Measurements from ENCODE around the gene AP4M1. TPM values are rescaled to one million over a fixed set of nuclear protein-coding genes. Genes with fewer than 3 reads are reported as not detected.

Gene AP4M1
- total RNA-seq, 2 experiments from 2014 or later, result 13.0 to 13.1 TPM

GRCh38 chr7:100093054-100093453 is 8.4 kb upstream of the AP4M1 start:
- peaks cover 49% of the 10 kb centered on the region for H3K4me1 Mint-ChIP-seq
- no peak overlapping the region for H3K4me3 Mint-ChIP-seq
- peak overlapping the region; percentile 16 for H3K27ac Mint-ChIP-seq
- no peaks in the 10 kb centered on the region for H3K9me3 Mint-ChIP-seq
- H3K27me3 Mint-ChIP-seq, result no peaks in the 10 kb centered on the region
- peaks cover 68% of the 10 kb centered on the region for H3K36me3 Mint-ChIP-seq
- DNase-seq, result no peak

DNA sequence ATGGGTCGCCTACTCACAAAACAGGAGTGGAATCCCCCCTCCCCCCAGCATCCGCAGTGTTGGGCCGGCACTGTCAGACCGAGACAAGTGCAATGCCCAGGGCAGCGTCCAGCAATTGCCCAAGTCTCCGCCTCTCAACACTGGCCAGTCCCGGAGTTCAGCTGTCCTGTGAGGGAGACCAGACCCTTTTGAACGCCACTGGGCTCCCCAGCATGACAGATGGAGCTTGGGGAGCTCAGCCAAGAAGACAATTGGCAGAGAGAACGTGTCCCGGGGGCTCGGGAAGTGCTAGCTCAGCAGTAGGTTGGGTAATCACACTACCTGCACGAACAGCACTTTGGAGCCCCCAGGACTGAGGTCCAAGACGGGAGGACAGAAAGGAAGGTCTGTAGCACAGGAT is 7.9 kb upstream of the AP4M1 start:
- H3K4me3 Mint-ChIP-seq, result no peak overlapping the region
- peaks cover 72% of the 10 kb centered on the region for H3K36me3 Mint-ChIP-seq

GRCh38 chr7:100093925-100094486 is 7.4 kb upstream of the AP4M1 start:
- DNase-seq, result no peak
- Mint-ChIP-seq H3K4me1 (peaks cover 53% of the 10 kb centered on the region), H3K9me3 (no peaks in the 10 kb centered on the region), H3K27me3 (no peaks in the 10 kb centered on the region), H3K27ac (no peak overlapping the region), H3K4me3 (no peak overlapping the region), H3K36me3 (peaks cover 78% of the 10 kb centered on the region)

More for the DNA sequence above, 7.9 kb upstream of the AP4M1 start:
- Mint-ChIP-seq H3K27ac (peak overlapping the region; percentile 54), H3K9me3 (no peaks in the 10 kb centered on the region), H3K4me1 (peaks cover 48% of the 10 kb centered on the region), H3K27me3 (no peaks in the 10 kb centered on the region)
- no peak for DNase-seq

GRCh38 chr7:100095289-100095688 is 6.2 kb upstream of the AP4M1 start:
- peaks cover 2% of the 10 kb centered on the region for H3K27me3 Mint-ChIP-seq
- DNase-seq, result no peak
- H3K4me1 Mint-ChIP-seq, result peaks cover 53% of the 10 kb centered on the region
- peak overlapping the region; percentile 49 for H3K27ac Mint-ChIP-seq
- no peak overlapping the region for H3K4me3 Mint-ChIP-seq
- H3K9me3 Mint-ChIP-seq, result no peaks in the 10 kb centered on the region
- H3K36me3 Mint-ChIP-seq, result peaks cover 82% of the 10 kb centered on the region

- Mint-ChIP-seq H3K27ac (peak overlapping the region; percentile 72), H3K27me3 (peaks cover 4% of the 10 kb centered on the region), H3K4me3 (no peak overlapping the region), H3K4me1 (peaks cover 50% of the 10 kb centered on the region), H3K9me3 (no peaks in the 10 kb centered on the region), H3K36me3 (peaks cover 81% of the 10 kb centered on the region)
- no peak for DNase-seq
These were observed 5.7 kb upstream of the AP4M1 start for GRCh38 chr7:100095704-100096103.

DNA sequence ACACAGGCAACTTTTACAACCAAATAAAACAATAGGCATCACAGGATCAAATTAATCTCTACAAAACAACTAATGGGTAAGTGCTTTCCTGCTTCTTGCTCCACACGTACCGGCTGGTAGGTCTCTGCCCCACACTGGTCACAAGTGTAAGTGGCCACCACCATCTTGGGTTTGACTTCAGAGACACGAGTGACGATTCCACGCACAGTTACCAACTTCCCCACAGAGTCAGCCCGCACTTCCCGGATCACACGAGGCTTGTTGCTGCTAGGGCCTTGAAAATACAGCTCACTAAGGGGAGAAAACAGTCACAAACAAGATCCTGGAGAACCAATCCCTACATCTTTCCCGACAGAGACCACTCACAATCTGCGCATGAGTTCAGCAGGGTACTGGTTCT is 2.5 kb upstream of the AP4M1 start:
- Mint-ChIP-seq H3K9me3 (no peaks in the 10 kb centered on the region), H3K36me3 (peaks cover 60% of the 10 kb centered on the region), H3K27me3 (peaks cover 8% of the 10 kb centered on the region), H3K4me1 (peaks cover 41% of the 10 kb centered on the region), H3K4me3 (peak overlapping the region; percentile 92), H3K27ac (peak overlapping the region; percentile 97)
- no peak for DNase-seq

GRCh38 chr7:100099452-100099851 is 2.0 kb upstream of the AP4M1 start:
- peak overlapping the region; percentile 92 for H3K4me3 Mint-ChIP-seq
- H3K27me3 Mint-ChIP-seq, result peaks cover 8% of the 10 kb centered on the region
- no peaks in the 10 kb centered on the region for H3K9me3 Mint-ChIP-seq
- peaks cover 41% of the 10 kb centered on the region for H3K4me1 Mint-ChIP-seq
- peaks cover 60% of the 10 kb centered on the region for H3K36me3 Mint-ChIP-seq
- DNase-seq, result no peak
- H3K27ac Mint-ChIP-seq, result peak overlapping the region; percentile 97

DNA sequence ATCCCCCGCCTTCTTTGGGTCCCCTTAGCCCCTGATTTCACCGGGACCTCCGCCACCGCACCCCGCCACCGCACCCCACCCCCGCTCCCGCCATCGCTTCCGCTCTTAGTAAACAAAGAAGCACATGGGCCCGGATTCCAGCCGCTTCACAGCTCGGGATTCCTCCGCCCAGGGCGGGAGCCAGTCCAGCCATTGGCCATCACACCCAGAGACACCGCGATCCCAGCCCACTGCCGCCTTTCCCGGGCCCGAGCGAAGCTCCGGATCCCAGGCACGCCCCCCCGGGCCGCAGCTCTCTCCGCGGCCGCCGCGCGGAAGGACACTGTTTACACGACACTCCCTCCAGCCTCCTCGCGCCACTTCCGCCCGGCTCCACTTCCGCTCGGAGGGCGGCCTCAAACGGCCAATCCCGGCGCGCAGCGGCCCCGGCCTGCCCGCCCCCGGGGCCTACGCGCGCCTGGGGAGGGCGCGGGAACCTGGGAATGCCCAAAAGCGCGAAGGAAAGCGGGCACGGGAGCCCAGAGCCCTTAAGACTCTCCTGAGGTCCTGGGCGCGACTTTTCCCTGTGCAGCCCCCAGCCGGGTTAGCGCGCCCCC is 925 bp upstream of the AP4M1 start:
- DNase-seq, result peak; percentile 93
- Mint-ChIP-seq H3K27me3 (peaks cover 8% of the 10 kb centered on the region), H3K4me1 (peaks cover 38% of the 10 kb centered on the region), H3K36me3 (peaks cover 55% of the 10 kb centered on the region), H3K4me3 (peak overlapping the region; percentile 92), H3K27ac (peak overlapping the region; percentile 97), H3K9me3 (no peaks in the 10 kb centered on the region)

- Mint-ChIP-seq H3K27ac (peak overlapping the region; percentile 78), H3K36me3 (peaks cover 34% of the 10 kb centered on the region), H3K27me3 (peaks cover 8% of the 10 kb centered on the region), H3K4me1 (peaks cover 27% of the 10 kb centered on the region), H3K9me3 (no peaks in the 10 kb centered on the region), H3K4me3 (peak overlapping the region; percentile 92)
- no peak for DNase-seq
These were observed 1.8 kb downstream of the AP4M1 start for GRCh38 chr7:100102950-100103840.

- Mint-ChIP-seq H3K27ac (no peak overlapping the region), H3K36me3 (peaks cover 20% of the 10 kb centered on the region), H3K9me3 (no peaks in the 10 kb centered on the region), H3K4me1 (peaks cover 6% of the 10 kb centered on the region), H3K27me3 (peaks cover 3% of the 10 kb centered on the region), H3K4me3 (no peak overlapping the region)
- DNase-seq, result no peak
These were observed 4.1 kb downstream of the AP4M1 start for GRCh38 chr7:100105534-100105933.

DNA sequence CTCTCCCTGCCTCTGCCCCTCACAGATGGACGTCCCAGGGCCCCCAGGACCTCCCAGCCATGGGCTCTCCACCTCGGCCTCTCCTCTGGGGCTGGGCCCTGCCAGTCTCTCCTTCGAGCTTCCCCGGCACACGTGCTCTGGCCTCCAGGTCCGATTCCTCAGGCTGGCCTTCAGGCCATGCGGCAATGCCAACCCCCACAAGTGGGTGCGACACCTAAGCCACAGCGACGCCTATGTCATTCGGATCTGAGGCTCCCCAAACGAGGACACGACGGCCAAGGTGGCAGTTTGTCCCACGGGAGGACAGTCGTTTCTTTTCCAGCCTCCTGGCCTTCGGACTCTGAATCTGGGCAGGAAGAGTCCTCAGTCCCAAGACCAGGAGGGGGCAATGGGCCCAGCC is 5.2 kb downstream of the AP4M1 start:
- DNase-seq, result no peak
- H3K27ac Mint-ChIP-seq, result no peak overlapping the region
- H3K36me3 Mint-ChIP-seq, result peaks cover 16% of the 10 kb centered on the region
- H3K4me3 Mint-ChIP-seq, result no peak overlapping the region
- H3K4me1 Mint-ChIP-seq, result peaks cover 6% of the 10 kb centered on the region
- no peaks in the 10 kb centered on the region for H3K9me3 Mint-ChIP-seq
- H3K27me3 Mint-ChIP-seq, result no peaks in the 10 kb centered on the region

- Mint-ChIP-seq H3K27me3 (no peaks in the 10 kb centered on the region), H3K9me3 (no peaks in the 10 kb centered on the region), H3K36me3 (peaks cover 16% of the 10 kb centered on the region), H3K27ac (peak overlapping the region; percentile 16), H3K4me3 (no peak overlapping the region), H3K4me1 (peaks cover 6% of the 10 kb centered on the region)
- DNase-seq, result no peak
These were observed 5.8 kb downstream of the AP4M1 start for GRCh38 chr7:100107125-100107737.

- Mint-ChIP-seq H3K9me3 (no peaks in the 10 kb centered on the region), H3K27ac (no peak overlapping the region)
These were observed 6.4 kb downstream of the AP4M1 start for GRCh38 chr7:100107890-100108289.

GRCh38 chr7:100109521-100110163 is 8.2 kb downstream of the AP4M1 start:
- H3K27ac Mint-ChIP-seq, result no peak overlapping the region
- peaks cover 16% of the 10 kb centered on the region for H3K36me3 Mint-ChIP-seq
- no peaks in the 10 kb centered on the region for H3K4me1 Mint-ChIP-seq
- DNase-seq, result no peak
- H3K4me3 Mint-ChIP-seq, result no peak overlapping the region
- no peaks in the 10 kb centered on the region for H3K27me3 Mint-ChIP-seq
- H3K9me3 Mint-ChIP-seq, result no peaks in the 10 kb centered on the region

More at GRCh38 chr7:100107890-100108289, 6.4 kb downstream of the AP4M1 start:
- Mint-ChIP-seq H3K27me3 (no peaks in the 10 kb centered on the region), H3K36me3 (peaks cover 18% of the 10 kb centered on the region), H3K4me3 (no peak overlapping the region), H3K4me1 (peaks cover under 1% of the 10 kb centered on the region)
- DNase-seq, result no peak

GRCh38 chr7:100111156-100111555 is 9.7 kb downstream of the AP4M1 start:
- H3K4me1 Mint-ChIP-seq, result no peaks in the 10 kb centered on the region
- H3K36me3 Mint-ChIP-seq, result peaks cover 16% of the 10 kb centered on the region
- no peak overlapping the region for H3K4me3 Mint-ChIP-seq
- no peak overlapping the region for H3K27ac Mint-ChIP-seq
- DNase-seq, result no peak
- no peaks in the 10 kb centered on the region for H3K27me3 Mint-ChIP-seq
- no peaks in the 10 kb centered on the region for H3K9me3 Mint-ChIP-seq
